Thyroid gland (tissue), 4 donors: ENCODE data around the gene SLC35E2B.
"Not testable (repeated sequence)": the region's sequence is repeated elsewhere in the genome, so short reads cannot be mapped to it uniquely, and the experiment has no call there.

Source experiments
- CTCF ChIP-seq, 6 experiments: fragments of 200-600 bp in 3 of 6; fragments of 450-650 bp in 3 of 6; sonication (generic) in 3 of 6; IDR thresholded peaks; one replicate each; pipeline ENCODE4 v1.5.1; 2016 to 2019; ENCODE audit warnings: antibody characterized with exemption in 6 of 6, mild to moderate bottlenecking in 2 of 6, inconsistent platforms in 1 of 6, moderate library complexity in 1 of 6
- POLR2A ChIP-seq, 2 donors: fragments of 450-650 bp; IDR thresholded peaks; one replicate each; pipeline ENCODE4 v1.6.1; 2017; ENCODE audit warnings: antibody characterized with exemption in 2 of 2, mild to moderate bottlenecking in 2 of 2, moderate library complexity in 1 of 2

- not testable (repeated sequence) for TF ChIP-seq POLR2A, CTCF (IDR thresholded peaks at IDR 0.05)
Observed at GRCh38 chr1:1648265-1648664, 44.3 kb downstream of the SLC35E2B start.
